GM18909 (cell line): ENCODE results near the gene SLC1A3.

Experiments used
- ATAC-seq: cut with Tn5 transposase; IDR thresholded peaks from one replicate; pipeline ENCODE4 v1.9.1; 2021; ENCODE audit warnings: mild to moderate bottlenecking; ENCODE audit not compliant: unreplicated experiment, poor library complexity

Gene SLC1A3

GRCh38 chr5:36599986-36600779 is 6.2 kb upstream of the SLC1A3 start:
- no peak for ATAC-seq

- ATAC-seq, result no peak
These were observed 5.4 kb upstream of the SLC1A3 start for GRCh38 chr5:36600917-36601527.

GRCh38 chr5:36602704-36603321 is 3.6 kb upstream of the SLC1A3 start:
- no peak for ATAC-seq

GRCh38 chr5:36605241-36605640 is 1.2 kb upstream of the SLC1A3 start:
- no peak for ATAC-seq

- ATAC-seq, result no peak
These were observed 374 bp upstream of the SLC1A3 start for GRCh38 chr5:36606036-36606427.

- ATAC-seq, result peak; percentile 22
These were observed 737 bp downstream of the SLC1A3 start for GRCh38 chr5:36607114-36607571.

GRCh38 chr5:36607838-36608783 is 1.7 kb downstream of the SLC1A3 start:
- no peak for ATAC-seq

GRCh38 chr5:36610621-36611020 is 4.2 kb downstream of the SLC1A3 start:
- ATAC-seq, result no peak

- no peak for ATAC-seq
These were observed 5.3 kb downstream of the SLC1A3 start for GRCh38 chr5:36611520-36612274.

GRCh38 chr5:36613241-36613640 is 6.8 kb downstream of the SLC1A3 start:
- ATAC-seq, result no peak

GRCh38 chr5:36613771-36614656 is 7.6 kb downstream of the SLC1A3 start:
- ATAC-seq, result no peak

GRCh38 chr5:36614657-36615308 is 8.4 kb downstream of the SLC1A3 start:
- ATAC-seq, result no peak

GRCh38 chr5:36619012-36619635 is 12.7 kb downstream of the SLC1A3 start:
- ATAC-seq, result no peak

GRCh38 chr5:36621985-36622384 is 15.6 kb downstream of the SLC1A3 start:
- no peak for ATAC-seq

- no peak for ATAC-seq
These were observed 17.4 kb downstream of the SLC1A3 start for GRCh38 chr5:36623832-36624231.

GRCh38 chr5:36624277-36624676 is 17.9 kb downstream of the SLC1A3 start:
- ATAC-seq, result no peak

GRCh38 chr5:36628695-36629094 is 22.3 kb downstream of the SLC1A3 start:
- ATAC-seq, result no peak

- no peak for ATAC-seq
These were observed 23.3 kb downstream of the SLC1A3 start for GRCh38 chr5:36629729-36630128.
